Measurements from ENCODE around the gene EDEM2.
"Not testable (repeated sequence)": the region's sequence is repeated elsewhere in the genome, so short reads cannot be mapped to it uniquely, and the experiment has no call there.

EDEM2 gene

DNA sequence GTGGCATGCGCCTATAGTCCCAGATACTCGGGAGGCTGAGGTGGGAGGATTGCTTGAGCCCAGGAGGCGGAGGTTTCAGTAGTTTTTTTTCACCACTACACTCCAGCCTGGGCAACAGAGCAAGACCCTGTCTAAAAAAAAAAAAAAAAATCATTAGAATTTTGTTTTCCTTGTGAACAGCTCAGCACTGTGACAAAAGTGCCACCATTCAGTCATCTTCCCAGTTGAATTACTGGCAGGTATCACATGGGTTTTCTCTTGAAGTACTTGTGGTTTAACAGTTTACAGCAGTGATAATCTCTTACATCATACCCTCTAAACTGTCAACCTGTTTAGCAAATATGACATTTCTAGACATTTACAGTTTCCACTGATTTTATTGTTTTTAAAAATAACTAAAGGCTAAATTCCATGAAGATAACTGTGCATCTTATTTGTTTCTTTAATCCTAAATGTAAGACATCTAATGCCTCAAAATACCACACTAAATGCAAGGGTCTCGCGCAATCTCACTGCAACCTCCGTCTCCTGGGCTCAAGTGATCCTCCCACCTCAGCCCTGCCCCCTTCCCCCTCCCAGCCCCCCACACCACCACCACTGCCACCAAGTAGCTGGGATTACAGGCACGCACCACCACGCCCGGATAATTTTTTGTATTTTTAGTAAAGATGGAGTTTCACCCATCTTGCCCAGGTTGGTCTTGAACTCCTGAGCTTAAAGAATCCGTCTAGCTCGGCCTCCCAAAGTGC, 61.5 kb downstream of the EDEM2 start:
- ATAC-seq (peak; percentile 49), DNase-seq (no peak)

DNA sequence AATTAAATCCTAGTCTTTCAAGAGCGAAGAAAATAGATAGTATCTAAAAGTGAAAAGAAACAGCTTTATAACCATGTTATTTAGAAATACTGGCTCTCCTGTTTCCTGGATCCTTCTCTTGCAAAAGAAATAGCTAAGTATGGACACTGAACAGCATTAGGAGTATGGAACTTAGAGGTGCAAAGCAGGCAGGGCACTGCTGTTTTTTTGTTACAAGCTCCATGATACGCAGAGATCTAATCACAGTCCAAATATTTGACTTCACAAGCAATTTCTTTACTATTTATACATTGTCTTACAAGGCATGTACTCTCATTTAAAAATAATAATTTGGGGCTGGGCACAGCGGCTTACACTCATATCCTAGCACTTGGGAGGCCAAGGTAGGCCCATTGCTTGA, 62.1 kb downstream of the EDEM2 start:
- no peak for DNase-seq
- no peak for ATAC-seq

DNA sequence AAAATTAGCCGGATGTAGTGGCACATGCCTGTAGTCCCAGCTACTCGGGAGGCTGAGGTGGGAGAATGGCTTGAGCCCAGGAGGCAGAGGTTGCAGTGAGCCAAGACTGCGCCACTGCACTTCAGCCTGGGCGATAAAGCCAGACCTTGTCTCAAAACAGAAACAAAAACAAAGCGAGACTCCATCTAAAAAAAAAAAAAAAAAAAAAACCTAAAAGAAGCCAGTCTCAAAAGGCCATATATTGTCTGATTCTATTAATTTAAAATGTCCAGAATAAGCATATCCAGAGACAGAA, 66.8 kb downstream of the EDEM2 start:
- DNase-seq, ATAC-seq: not testable (repeated sequence)

DNA sequence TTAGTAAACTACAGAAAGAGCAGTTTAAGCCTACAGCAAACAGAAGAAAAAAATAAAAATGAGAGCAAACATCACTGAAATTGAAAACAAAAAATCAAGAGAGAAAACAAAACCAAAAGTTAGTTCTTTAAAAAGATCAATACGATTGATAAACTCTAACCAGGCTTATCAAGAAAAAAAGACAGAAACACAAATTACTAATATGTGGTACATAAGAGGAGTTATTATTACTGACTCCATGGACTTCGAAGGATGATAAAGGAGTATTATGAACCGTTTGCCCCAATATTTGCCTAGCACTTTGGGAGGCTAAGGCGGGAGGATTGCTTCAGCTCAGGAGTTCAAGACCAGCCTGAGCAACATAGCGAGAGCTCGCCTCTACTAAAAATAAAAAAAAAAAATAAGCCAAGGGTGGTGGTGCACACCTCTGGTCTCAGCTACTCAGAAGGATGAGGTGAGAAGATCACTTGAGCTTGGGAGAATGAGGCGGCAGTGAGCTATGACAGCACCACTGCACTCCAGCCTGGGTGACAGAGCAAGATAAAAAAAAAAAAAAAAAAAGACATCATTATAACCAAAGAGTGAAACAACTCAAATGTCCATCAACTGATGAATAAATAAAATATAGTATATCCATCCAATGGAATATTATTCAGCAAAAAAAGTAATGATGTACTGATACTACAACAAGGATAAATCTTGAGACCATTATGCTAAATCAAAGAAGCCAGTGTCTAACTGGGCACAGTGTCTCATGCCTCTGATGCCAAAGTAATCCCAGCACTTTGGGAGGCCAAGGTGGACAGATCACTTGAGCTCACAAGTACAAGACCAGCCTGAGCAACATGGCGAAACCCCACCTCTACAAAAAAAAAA, 67.4 kb downstream of the EDEM2 start:
- no peak for DNase-seq
- ATAC-seq = no peak

DNA sequence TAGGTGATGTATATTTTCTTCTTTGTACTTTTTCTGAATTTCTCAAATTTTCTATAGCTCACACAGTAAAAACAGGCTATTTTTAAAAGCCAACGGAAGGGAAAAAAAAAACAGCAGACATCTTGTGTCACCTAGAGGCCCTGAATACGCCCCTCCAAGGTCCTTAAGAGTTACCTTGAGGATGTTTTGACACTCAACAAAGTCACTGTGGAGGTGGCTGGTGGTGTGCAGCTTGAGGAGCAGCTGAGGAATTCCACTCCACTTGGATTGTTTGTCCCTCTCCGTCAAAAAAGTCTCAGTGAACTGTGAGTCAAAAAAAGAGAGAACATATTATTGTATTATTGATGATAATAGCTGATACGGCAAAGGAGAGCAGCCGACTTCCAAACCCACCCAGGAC, 69.3 kb downstream of the EDEM2 start:
- ATAC-seq (no peak), DNase-seq (no peak)

DNA sequence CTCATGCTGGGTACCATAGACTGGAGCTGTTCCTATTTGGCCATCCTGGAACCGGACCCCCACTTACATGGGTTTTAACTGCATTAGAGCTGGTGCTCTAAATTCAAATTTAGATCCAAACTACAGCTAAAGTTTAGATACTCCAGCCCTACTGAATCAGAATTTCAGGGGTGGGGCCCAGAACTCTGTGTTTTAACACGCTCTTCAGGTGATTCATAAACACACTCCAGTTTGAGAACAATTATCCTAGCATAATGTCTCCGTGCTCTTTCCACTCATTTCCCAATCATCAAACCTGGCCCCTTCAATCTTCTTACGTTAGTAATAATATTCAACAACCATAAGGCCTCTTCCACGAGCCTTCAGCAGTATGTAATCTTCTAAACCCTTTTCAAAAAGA, 69.8 kb downstream of the EDEM2 start:
- no peak for DNase-seq

DNA sequence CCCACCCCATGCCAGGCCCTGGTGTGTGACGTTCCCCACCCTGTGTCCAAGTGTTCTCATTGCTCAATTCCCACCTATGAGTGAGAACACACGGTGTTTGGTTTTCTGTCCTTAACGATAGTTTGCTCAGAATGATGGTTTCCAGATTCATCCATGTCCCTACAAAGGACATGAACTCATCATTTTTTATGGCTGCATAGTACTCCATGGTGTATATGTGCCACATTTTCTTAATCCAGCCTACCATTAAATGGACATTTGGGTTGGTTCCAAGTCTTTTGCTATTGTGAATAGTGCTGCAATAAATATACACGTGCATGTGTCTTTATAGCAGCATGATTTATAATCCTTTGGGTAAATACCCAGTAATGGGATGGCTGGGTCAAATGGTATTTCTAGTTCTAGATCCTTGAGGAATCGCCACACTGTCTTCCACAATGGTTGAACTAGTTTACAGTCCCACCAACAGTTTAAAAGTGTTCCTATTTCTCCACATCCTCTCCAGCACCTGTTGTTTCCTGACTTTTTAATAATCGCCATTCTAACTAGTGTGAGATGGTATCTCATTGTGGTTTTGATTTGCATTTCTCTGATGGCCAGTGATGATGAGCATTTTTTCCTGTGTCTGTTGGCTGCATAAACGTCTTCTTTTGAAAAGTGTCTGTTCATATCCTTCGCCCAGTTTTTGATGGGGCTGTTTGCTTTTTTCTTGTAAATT, 75.5 kb downstream of the EDEM2 start:
- ATAC-seq, DNase-seq: not testable (repeated sequence)

More for the DNA sequence above, 69.8 kb downstream of the EDEM2 start:
- no peak for ATAC-seq

DNA sequence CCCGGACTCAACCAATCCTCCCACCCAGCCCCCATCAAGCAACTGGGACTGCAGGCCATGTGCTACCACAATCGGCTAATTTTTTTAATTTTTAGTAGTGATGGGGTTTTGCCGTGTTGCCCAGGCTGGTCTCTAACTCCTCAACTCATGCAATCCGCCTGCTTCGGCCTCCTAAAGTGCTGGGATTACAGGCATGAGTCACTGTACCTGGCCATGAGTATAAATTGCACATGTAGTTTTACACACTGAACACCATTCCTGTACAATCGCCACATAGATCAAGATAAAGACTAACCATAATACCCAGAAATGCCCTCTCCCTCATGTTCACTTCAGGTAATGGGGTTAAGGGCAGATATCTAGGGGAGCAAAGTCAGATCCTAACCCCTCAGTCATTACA, 80.9 kb downstream of the EDEM2 start:
- DNase-seq (no peak), ATAC-seq (no peak)

Measured in stimulated activated naive CD8-positive, alpha-beta T cell treated with anti-CD3 and anti-CD28 coated beads, Interleukin-15, Interleukin-2, amounts not matched to agents 100 U/mL and 50 U/mL, for 24 hours (primary cell).